ENCODE results near the gene NT5C1A. TPM values are rescaled to one million over a fixed set of nuclear protein-coding genes. Genes with fewer than 3 reads are reported as not detected.

The NT5C1A gene
- total and polyA plus RNA-seq, 2 donors (not counting 1 experiment from before 2014, with no cell fraction given), result not detected

DNA sequence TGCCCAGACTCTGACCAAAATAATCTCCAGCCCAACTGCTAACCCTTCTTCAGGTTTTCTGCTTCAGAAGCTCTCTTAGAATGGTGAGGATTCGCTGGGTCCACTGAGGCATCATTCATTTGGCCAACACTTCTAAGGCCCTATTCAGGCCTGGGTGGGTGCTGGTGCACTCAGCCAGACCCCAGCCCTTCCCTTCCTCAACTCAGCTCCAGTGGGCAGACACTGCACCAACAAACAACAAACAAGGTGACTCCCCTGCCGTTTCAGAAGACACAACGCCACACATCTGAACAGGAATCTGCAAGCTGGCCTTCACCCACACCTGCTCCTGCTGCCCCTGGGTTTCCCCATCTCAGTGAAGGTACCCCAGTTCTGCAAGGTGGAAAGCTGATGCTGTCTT lies 38.5 kb downstream of the NT5C1A start:
- H3K4me3 ChIP-seq (ENCODE audit: control extremely low read depth in 1 of 5, extremely low read depth in 1 of 5, insufficient read depth in 1 of 5, low read depth in 2 of 5, low read length in 4 of 5), result no peak overlapping the region
- ChIA-PET CTCF (interaction anchor here (0.8 kb wide), 1 partner anchor 20 kb away, joined by 3 read pairs; no protein-coding TSS in a partner anchor), POLR2A (no interaction called here)
- no peak overlapping the region for H3K9ac ChIP-seq (ENCODE audit: low read length)
- DNase-seq (no peak), ATAC-seq (ENCODE audit: low read depth) (no peak)
- no peaks in the 10 kb centered on the region for H3K4me1 ChIP-seq (ENCODE audit: control insufficient read depth in 2 of 2, insufficient read depth in 2 of 2, low read length in 2 of 2)
- H3K4me3 Mint-ChIP-seq, result no peak overlapping the region
- H3K36me3 ChIP-seq (replicated peaks in 1 of 2; ENCODE audit: control extremely low read depth in 1 of 2, control insufficient read depth in 1 of 2, extremely low read depth in 1 of 2, insufficient read depth in 2 of 2, low read length in 1 of 2), result no peaks in the 10 kb centered on the region
- H4K20me1 ChIP-seq (ENCODE audit: control insufficient read depth, insufficient read depth, low read length, poor library complexity, severe bottlenecking), result no peaks in the 10 kb centered on the region
- H3K27ac Mint-ChIP-seq, result no peak overlapping the region
- no peak overlapping the region for H3K27ac ChIP-seq (ENCODE audit: low read length in 2 of 2)
- TF ChIP-seq, protein P1, sequence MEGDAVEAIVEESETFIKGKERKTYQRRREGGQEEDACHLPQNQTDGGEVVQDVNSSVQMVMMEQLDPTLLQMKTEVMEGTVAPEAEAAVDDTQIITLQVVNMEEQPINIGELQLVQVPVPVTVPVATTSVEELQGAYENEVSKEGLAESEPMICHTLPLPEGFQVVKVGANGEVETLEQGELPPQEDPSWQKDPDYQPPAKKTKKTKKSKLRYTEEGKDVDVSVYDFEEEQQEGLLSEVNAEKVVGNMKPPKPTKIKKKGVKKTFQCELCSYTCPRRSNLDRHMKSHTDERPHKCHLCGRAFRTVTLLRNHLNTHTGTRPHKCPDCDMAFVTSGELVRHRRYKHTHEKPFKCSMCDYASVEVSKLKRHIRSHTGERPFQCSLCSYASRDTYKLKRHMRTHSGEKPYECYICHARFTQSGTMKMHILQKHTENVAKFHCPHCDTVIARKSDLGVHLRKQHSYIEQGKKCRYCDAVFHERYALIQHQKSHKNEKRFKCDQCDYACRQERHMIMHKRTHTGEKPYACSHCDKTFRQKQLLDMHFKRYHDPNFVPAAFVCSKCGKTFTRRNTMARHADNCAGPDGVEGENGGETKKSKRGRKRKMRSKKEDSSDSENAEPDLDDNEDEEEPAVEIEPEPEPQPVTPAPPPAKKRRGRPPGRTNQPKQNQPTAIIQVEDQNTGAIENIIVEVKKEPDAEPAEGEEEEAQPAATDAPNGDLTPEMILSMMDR (IDR thresholded peaks at IDR 0.05), result no peak
- TF ChIP-seq EZH2 (IDR thresholded peaks at IDR 0.05; ENCODE audit: borderline replicate concordance, insufficient read depth, low read depth, low read length, poor library complexity, severe bottlenecking), result no peak
- H2AFZ ChIP-seq (ENCODE audit: insufficient read depth, low read depth, low read length, poor library complexity, severe bottlenecking), result no peak overlapping the region
- H3K79me2 ChIP-seq (ENCODE audit: control insufficient read depth, insufficient read depth, low read length), result no peaks in the 10 kb centered on the region
- intact Hi-C loops (cut with micrococcal nuclease), result no loop called here
- no peaks in the 10 kb centered on the region for H3K9me3 ChIP-seq (ENCODE audit: control extremely low read depth in 1 of 3, control insufficient read depth in 2 of 3, insufficient read depth in 1 of 3, low read length in 2 of 3)
- 83% methylated on average over 3 of the region's 3 CpGs for WGBS (ENCODE audit: insufficient coverage)
- H3K27me3 Mint-ChIP-seq, result peaks cover 50% of the 10 kb centered on the region
- H3K4me1 Mint-ChIP-seq, result no peaks in the 10 kb centered on the region
- H3K4me2 ChIP-seq (replicated peaks; ENCODE audit: low read depth, low read length, poor library complexity, severe bottlenecking), result no peak overlapping the region
- peaks cover 0 to 17% (median 11%) of the 10 kb centered on the region in 4 experiments for H3K27me3 ChIP-seq (replicated peaks in 1 of 4; ENCODE audit: control extremely low read depth in 1 of 4, control insufficient read depth in 3 of 4, insufficient read depth in 4 of 4, low read length in 3 of 4)
- H3K9me3 Mint-ChIP-seq (ENCODE audit: insufficient read depth), result no peaks in the 10 kb centered on the region

DNA sequence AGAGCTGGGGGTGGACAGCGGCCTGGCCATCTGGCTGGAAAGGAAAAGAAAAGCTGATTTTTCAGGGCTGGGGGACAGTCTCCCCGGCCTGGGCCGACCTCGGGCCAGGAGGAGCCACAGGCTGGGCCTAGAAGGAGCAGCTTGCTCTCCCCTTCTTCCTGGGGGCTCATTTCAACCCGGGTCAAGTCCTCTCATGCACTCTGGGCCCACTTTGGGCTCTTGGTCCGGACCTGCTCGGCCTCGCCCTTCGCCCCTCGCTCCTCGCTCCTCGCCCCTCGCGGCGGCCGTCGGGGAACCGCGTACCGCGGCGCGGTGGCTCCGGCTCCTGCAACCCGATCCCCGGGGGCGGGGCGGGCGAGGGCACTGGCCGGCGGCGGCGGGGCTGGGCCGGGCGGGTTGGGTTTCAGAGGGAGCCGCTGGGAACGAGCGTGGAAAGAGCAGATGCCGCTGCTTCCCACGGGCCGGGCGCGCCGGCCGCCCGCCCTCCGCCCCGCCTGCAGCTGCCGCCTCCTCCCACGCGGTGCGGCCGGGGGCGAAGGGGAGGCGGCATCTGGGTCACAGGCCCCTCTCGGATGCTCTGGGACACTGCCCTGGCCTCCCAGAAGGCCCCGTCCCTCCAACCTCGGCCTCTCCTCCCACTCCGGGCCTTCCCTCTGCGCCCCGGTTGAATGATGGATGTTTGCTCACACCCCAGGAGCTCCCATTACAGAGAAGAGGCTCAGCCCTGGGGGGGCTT lies 39.1 kb downstream of the NT5C1A start:
- Mint-ChIP-seq H3K27me3 (peaks cover 44% of the 10 kb centered on the region), H3K9me3 (ENCODE audit: insufficient read depth) (no peaks in the 10 kb centered on the region), H3K27ac (no peak overlapping the region), H3K4me1 (no peaks in the 10 kb centered on the region), H3K4me3 (no peak overlapping the region)
- POLR2A ChIA-PET, result no interaction called here
- Histone ChIP-seq H3K4me3 (ENCODE audit: control extremely low read depth in 1 of 5, extremely low read depth in 1 of 5, insufficient read depth in 1 of 5, low read depth in 2 of 5, low read length in 4 of 5) (no peak overlapping the region), H3K79me2 (ENCODE audit: control insufficient read depth, insufficient read depth, low read length) (no peaks in the 10 kb centered on the region), H4K20me1 (ENCODE audit: control insufficient read depth, insufficient read depth, low read length, poor library complexity, severe bottlenecking) (no peaks in the 10 kb centered on the region), H3K27me3 (replicated peaks in 1 of 4; ENCODE audit: control extremely low read depth in 1 of 4, control insufficient read depth in 3 of 4, insufficient read depth in 4 of 4, low read length in 3 of 4) (peaks cover 0 to 11% (median 8%) of the 10 kb centered on the region in 4 experiments), H3K4me1 (ENCODE audit: control insufficient read depth in 2 of 2, insufficient read depth in 2 of 2, low read length in 2 of 2) (no peaks in the 10 kb centered on the region), H3K27ac (ENCODE audit: low read length in 2 of 2) (no peak overlapping the region), H3K36me3 (replicated peaks in 1 of 2; ENCODE audit: control extremely low read depth in 1 of 2, control insufficient read depth in 1 of 2, extremely low read depth in 1 of 2, insufficient read depth in 2 of 2, low read length in 1 of 2) (no peaks in the 10 kb centered on the region), H3K9ac (ENCODE audit: low read length) (no peak overlapping the region), H3K9me3 (ENCODE audit: control extremely low read depth in 1 of 3, control insufficient read depth in 2 of 3, insufficient read depth in 1 of 3, low read length in 2 of 3) (no peaks in the 10 kb centered on the region), H3K4me2 (replicated peaks; ENCODE audit: low read depth, low read length, poor library complexity, severe bottlenecking) (no peak overlapping the region), H2AFZ (ENCODE audit: insufficient read depth, low read depth, low read length, poor library complexity, severe bottlenecking) (no peak overlapping the region)
- no peak for DNase-seq
- CTCF ChIA-PET, result interaction anchor here (0.8 kb wide), 1 partner anchor 21 kb away, joined by 3 read pairs; no protein-coding TSS in a partner anchor
- intact Hi-C loops (cut with micrococcal nuclease), result no loop called here
- WGBS (ENCODE audit: insufficient coverage), result 88% methylated on average over 57 of the region's 61 CpGs
- TF ChIP-seq EZH2 (IDR thresholded peaks at IDR 0.05; ENCODE audit: borderline replicate concordance, insufficient read depth, low read depth, low read length, poor library complexity, severe bottlenecking), result no peak
- TF ChIP-seq, protein P1 (IDR thresholded peaks at IDR 0.05), result no peak
- ATAC-seq (ENCODE audit: low read depth), result no peak
